ENCODE measurements around the gene PLA2G7. TPM values are rescaled to one million over a fixed set of nuclear protein-coding genes. Genes with fewer than 3 reads are reported as not detected.

The PLA2G7 gene
- total and polyA plus RNA-seq, 2 of the 8 experiments (the other 6 are each of a cell fraction or from before 2014, with no cell fraction given), result 1.5 to 2.2 TPM

DNA sequence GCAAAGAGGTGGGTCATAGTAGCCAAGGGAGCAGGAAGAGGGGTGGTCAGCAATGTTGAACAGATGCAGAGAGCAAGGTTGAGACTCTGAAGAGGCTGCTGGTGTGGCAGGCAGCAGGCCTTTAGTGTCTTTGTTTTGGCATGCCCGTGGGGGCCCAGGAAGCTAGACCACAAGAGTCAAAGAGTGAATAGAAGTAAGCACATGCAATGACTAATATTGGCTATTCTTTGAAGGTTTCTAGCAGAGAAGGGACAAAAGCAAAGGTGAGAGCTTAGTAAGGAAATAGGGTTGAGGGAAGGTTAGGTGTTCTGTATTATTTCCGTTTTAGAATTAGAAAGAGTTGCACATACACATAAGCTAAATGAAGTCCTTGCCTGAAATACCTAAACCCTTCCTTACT lies 28.7 kb downstream of the PLA2G7 start (continued):
- TF ChIP-seq SIRT6 (IDR thresholded peaks at IDR 0.05; ENCODE audit: low read length), result no peak
- no peak for TF ChIP-seq JUND (IDR thresholded peaks at IDR 0.05; ENCODE audit: low read length)

Measured in H1 (cell line).